Amniotic epithelial cell (primary cell): ENCODE results near the gene CEMIP2.
"Not testable (repeated sequence)": the region's sequence is repeated elsewhere in the genome, so short reads cannot be mapped to it uniquely, and the experiment has no call there.

Experiments
- DNase-seq: peaks from one replicate; pipeline ENCODE4 v3.0.0-alpha.2; 2010; ENCODE audit warnings: low read depth

Gene CEMIP2

GRCh38 chr9:71680189-71680980 lies 87.9 kb downstream of the CEMIP2 start:
- DNase-seq, result peak; percentile 84

GRCh38 chr9:71678999-71679398 lies 89.3 kb downstream of the CEMIP2 start:
- DNase-seq, result peak; percentile 65

GRCh38 chr9:71677209-71677608 lies 91.1 kb downstream of the CEMIP2 start:
- no peak for DNase-seq

- no peak for DNase-seq
These were observed 91.9 kb downstream of the CEMIP2 start for GRCh38 chr9:71676460-71676859.

GRCh38 chr9:71675857-71676165 lies 92.5 kb downstream of the CEMIP2 start:
- no peak for DNase-seq

GRCh38 chr9:71675105-71675856 lies 93.0 kb downstream of the CEMIP2 start:
- DNase-seq, result no peak

GRCh38 chr9:71672573-71672972 lies 95.7 kb downstream of the CEMIP2 start:
- no peak for DNase-seq

GRCh38 chr9:71671289-71671688 lies 97.0 kb downstream of the CEMIP2 start:
- no peak for DNase-seq

GRCh38 chr9:71670121-71670520 lies 98.2 kb downstream of the CEMIP2 start:
- no peak for DNase-seq

GRCh38 chr9:71669284-71669995 lies 98.9 kb downstream of the CEMIP2 start:
- DNase-seq, result no peak

- no peak for DNase-seq
These were observed 99.6 kb downstream of the CEMIP2 start for GRCh38 chr9:71668717-71669116.

- no peak for DNase-seq
These were observed 103.1 kb downstream of the CEMIP2 start for GRCh38 chr9:71665247-71665646.

- no peak for DNase-seq
These were observed 103.7 kb downstream of the CEMIP2 start for GRCh38 chr9:71664566-71664965.

GRCh38 chr9:71663931-71664459 lies 104.3 kb downstream of the CEMIP2 start:
- peak; percentile 55 for DNase-seq

- peak; percentile 41 for DNase-seq
These were observed 105.1 kb downstream of the CEMIP2 start for GRCh38 chr9:71663216-71663615.

- DNase-seq, result no peak
These were observed 106.2 kb downstream of the CEMIP2 start for GRCh38 chr9:71662082-71662481.

GRCh38 chr9:71657276-71657675 lies 111.0 kb downstream of the CEMIP2 start:
- DNase-seq, result not testable (repeated sequence)

- DNase-seq, result no peak
These were observed 111.8 kb downstream of the CEMIP2 start for GRCh38 chr9:71656496-71656895.

- DNase-seq, result no peak
These were observed 112.5 kb downstream of the CEMIP2 start for GRCh38 chr9:71655778-71656177.

GRCh38 chr9:71655141-71655540 lies 113.2 kb downstream of the CEMIP2 start:
- DNase-seq, result no peak

GRCh38 chr9:71652480-71652879 lies 115.8 kb downstream of the CEMIP2 start:
- no peak for DNase-seq

- DNase-seq, result peak; percentile 95
These were observed 119.9 kb downstream of the CEMIP2 start for GRCh38 chr9:71648453-71648852.
